Cortex of kidney (tissue), 1 donor: ENCODE measurements around the gene PDE8B.

Experiments used
- DNase-seq: peaks from one replicate; lab custom pipeline; 2025; lab: John Stamatoyannopoulos, UW

Gene PDE8B

DNA sequence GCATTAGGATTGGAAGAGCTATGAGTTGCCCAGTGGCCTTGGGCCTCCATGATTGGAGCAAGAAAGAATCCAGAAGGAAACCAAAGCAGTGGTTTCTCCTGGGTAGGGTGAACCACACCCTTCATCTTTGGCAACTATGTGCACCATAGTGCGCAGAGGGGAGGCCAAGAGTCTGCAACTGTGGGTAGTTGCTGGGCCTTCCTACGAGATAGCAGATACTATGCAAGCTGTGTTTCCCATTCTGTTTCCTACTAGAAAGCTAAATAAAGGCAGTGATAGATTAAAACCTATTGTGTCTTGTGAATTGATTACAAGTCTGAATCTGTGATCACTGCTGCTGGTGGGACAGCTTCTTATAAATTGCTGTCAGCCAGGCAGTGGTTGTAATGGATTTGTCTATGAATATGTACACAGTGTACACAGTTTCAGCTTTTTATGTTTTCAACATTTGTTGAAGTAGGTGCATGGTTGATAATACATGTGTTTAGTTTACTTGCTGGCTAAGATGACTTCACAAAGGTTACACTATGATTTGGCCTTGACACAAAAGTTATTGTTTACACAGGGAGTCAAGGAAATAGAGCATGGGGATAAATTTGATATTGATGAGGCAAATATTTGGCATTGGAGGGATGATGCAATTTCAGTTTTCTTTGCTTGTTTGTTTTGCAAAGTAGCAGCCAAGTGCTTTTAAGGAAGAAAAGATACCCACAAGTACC, 23.7 kb upstream of the PDE8B start:
- DNase-seq, result no peak

DNA sequence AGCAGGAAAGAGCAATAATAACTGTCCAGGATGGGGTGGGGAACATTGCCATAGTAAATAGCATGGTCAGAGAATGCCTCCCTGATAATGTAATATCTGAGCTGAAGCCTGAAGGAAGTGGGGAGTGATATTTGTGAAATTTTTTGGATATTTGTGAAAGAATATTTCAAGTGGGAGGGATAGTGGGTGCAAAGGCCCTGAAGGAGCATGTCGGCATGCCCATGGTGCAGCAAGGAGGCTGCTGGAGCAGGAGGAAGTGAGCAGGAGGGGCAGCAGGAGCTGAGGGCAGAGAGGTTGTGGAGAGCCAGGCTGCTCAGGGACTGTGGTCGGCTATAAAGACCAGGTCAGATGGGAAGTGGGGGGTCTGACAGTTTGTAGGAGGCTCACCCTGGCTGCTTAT, 21.1 kb upstream of the PDE8B start:
- no peak for DNase-seq

GRCh38 chr5:77192441-77193050, 17.9 kb upstream of the PDE8B start:
- DNase-seq, result no peak

DNA sequence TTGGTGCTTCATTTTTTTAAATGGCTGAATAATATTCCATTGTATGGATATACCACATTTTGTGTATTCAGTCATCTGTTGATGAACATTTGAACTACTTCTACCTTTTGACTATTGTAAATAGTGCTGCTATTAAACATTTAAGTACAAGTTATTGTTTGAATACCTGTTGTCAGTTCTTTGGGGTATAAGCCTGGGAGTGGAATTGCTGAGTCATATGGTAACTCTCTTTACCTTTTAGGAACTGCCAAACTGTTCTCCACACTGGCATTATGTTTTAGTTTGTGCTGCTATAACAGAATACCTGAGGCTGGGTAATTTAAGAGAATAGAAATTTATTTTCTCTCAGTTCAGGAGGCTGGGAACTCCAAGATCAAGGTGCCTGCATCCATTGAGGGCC, 15.7 kb upstream of the PDE8B start:
- DNase-seq, result no peak

- DNase-seq, result no peak
Observed at GRCh38 chr5:77197840-77198554, 12.5 kb upstream of the PDE8B start.

- no peak for DNase-seq
Observed at GRCh38 chr5:77200663-77201062, 9.8 kb upstream of the PDE8B start.

- DNase-seq, result no peak
Observed at GRCh38 chr5:77202145-77202544, 8.3 kb upstream of the PDE8B start.

DNA sequence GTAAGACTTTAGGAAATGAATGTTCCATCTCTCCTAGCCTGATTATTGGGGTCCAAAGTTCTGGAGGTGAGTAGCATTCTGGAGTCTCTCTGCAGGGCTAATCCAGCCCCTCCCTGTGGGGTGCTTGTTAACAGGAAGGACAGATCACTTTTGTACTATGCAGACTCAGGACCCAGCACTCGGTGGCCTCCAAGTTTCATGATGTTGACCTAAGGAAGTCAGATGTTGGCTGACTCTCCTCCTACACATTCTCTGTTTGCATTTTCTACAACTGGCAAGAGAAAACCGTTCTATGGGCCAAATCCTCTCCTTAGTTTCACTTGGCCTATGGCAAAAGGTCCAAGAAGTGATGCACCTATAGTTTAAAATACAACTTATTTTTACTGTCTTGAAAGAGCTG, 5.5 kb upstream of the PDE8B start:
- no peak for DNase-seq

GRCh38 chr5:77208507-77209163, 1.8 kb upstream of the PDE8B start:
- no peak for DNase-seq

GRCh38 chr5:77209495-77210090, 887 bp upstream of the PDE8B start:
- DNase-seq, result no peak

DNA sequence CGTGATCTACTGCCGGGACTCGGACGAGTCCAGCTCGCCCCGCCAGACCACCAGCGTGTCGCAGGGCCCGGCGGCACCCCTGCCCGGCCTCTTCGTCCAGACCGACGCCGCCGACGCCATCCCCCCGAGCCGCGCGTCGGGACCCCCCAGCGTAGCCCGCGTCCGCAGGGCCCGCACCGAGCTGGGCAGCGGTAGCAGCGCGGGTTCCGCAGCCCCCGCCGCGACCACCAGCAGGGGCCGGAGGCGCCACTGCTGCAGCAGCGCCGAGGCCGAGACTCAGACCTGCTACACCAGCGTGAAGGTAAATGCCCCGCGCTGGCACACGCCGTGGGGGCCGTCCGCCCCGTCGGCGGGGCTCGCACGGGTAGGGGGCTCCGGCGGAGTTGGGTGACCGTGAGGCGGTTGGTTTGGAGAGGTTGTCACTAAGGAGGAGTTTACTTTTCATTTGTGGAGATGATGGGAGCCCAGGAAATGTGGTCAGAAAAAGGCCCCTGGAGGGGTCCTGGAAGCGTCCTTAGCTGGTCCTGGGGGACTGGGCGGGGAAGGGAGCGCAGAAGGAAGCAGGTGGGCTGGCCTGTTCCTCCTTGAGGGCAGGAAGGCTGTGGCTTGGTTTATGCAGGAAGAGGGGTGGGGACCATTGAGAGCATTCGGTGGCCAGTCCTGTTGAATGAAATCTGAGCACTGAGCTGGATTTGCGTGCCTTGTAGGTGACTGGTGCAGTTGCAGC, 647 bp downstream of the PDE8B start:
- no peak for DNase-seq

DNA sequence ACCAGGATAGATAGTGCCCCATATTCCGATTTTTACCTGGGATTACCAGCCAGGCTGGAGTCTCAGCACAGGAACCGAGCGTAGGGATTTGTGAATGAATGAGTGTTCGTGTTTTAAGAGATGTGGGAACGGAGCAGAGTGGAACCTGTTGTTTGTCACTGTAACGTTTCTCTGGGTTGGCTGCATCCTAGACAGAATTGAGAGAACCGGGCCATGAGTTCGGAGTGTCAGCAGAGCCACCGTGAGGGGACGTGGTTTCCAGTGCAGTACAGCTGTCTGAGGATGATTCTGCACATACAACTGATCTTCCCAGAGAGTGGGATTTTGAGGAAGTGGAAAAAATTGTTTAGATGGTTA, 1.2 kb downstream of the PDE8B start:
- no peak for DNase-seq

- DNase-seq, result no peak
Observed at GRCh38 chr5:77213601-77214000, 3.1 kb downstream of the PDE8B start.

- DNase-seq, result no peak
Observed at GRCh38 chr5:77214151-77214550, 3.7 kb downstream of the PDE8B start.

- DNase-seq, result no peak
Observed at GRCh38 chr5:77218263-77218662, 7.8 kb downstream of the PDE8B start.

DNA sequence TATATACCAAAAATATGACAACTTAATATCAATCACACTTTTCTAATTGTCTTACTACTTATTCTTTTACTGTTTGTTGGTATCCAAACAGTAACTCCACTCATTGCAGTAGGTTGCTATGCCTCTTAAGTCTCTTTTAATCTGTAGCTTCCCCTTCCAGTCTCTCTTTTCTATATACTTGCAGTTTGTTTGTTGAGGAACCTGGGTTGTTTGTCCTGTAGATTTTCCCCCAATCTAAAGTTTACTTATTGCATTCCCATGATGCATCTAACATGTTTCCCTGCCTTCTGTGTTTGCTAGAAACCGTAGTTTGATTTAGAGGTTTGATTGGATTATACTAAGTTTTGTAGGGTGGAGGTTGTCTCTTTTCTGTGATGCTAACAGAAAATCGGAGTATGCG, 10.6 kb downstream of the PDE8B start:
- no peak for DNase-seq

DNA sequence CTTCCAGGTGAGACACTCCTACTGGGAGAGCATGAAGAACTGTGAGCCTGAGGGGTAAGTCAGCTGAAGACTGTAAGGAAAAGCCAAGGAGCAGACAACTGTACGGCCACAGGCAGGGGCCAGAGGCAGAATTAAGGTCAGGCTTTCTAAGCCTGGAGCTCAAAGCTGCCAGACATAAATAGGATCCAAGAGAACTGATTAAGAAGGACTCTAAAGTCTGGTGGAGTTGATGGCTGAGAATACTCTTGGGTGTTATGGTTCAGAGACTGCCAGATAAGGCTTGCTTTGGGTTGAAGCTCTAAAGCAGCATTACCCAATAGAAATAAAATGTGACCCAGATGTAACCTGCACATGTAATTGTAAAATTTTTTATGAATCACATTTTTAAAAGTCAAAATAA, 12.2 kb downstream of the PDE8B start:
- no peak for DNase-seq

- DNase-seq, result no peak
Observed at GRCh38 chr5:77223653-77224052, 13.2 kb downstream of the PDE8B start.

- DNase-seq, result no peak
Observed at GRCh38 chr5:77224672-77225355, 14.3 kb downstream of the PDE8B start.

DNA sequence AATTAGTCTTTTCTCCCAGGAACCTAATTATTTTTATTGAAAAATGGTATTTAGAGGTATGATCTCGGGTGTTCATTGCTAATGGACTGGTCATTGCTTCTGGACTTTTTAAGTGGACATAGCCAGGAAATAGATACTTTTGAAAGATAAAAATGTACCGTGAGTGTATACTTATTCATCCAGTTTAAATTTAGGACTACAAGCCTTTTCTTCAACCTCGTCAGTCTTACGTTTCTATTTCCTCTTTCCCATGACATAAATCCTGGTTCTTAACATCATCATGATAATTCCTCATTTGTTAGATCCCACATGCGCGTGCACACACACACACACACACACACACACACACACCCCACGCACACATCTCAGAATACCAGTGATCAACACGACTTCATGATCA, 15.1 kb downstream of the PDE8B start:
- no peak for DNase-seq

DNA sequence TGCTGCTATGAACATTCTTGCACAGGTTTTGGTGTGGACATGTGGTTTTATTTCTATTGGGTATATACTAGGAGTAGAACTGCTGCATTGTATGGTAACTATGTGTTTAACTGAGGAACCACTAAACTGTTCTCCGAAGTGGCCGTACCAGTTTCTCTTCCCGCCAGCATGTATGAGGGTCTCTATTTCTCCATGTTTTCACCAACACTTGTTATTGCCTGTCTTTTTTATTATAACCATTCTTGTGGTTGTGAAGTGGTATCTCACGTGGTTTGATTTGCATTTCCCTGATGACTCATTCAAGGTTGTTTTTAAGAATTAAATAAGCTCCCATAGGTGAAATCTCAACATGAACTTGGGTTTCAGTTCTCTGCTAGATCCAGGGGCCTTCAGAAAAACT, 19.4 kb downstream of the PDE8B start:
- DNase-seq, result no peak
